ENCODE data around the gene GSTM4.

DNA sequence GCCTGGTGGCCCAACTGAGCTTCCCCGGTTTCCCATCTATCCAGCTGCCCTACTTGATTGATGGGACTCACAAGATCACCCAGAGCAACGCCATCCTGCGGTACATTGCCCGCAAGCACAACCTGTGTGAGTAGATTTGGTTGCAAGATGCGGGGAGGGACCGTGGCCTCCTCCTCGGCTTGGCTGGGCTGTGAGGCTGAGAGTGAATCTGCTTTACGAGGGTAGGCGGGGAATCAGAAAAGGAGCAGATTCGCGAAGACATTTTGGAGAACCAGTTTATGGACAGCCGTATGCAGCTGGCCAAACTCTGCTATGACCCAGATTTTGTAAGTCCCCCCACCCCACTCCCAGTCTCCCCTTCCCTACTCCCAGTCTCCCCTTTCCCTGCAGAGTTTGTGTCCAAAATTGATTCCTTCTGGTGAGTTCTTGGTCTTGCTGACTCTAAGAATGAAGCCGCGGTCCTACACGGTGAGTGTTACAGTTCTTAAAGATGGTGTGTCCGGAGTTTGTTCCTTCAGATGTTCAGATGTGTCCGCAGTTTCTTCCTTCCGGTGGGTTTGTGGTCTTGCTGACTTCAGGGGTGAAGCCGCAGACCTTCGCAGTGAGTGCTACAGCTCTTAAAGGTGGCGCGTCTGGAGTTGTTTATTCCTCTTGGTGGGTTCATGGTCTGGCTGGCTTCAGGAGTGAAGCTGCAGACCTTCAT lies 13.5 kb downstream of the GSTM4 start:
- TF ChIP-seq EP300 (IDR thresholded peaks at IDR 0.05) = no peak
- TF ChIP-seq, protein P1, sequence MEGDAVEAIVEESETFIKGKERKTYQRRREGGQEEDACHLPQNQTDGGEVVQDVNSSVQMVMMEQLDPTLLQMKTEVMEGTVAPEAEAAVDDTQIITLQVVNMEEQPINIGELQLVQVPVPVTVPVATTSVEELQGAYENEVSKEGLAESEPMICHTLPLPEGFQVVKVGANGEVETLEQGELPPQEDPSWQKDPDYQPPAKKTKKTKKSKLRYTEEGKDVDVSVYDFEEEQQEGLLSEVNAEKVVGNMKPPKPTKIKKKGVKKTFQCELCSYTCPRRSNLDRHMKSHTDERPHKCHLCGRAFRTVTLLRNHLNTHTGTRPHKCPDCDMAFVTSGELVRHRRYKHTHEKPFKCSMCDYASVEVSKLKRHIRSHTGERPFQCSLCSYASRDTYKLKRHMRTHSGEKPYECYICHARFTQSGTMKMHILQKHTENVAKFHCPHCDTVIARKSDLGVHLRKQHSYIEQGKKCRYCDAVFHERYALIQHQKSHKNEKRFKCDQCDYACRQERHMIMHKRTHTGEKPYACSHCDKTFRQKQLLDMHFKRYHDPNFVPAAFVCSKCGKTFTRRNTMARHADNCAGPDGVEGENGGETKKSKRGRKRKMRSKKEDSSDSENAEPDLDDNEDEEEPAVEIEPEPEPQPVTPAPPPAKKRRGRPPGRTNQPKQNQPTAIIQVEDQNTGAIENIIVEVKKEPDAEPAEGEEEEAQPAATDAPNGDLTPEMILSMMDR (IDR thresholded peaks at IDR 0.05) = no peak
- TF ChIP-seq POLR2A (IDR thresholded peaks at IDR 0.05; ENCODE audit: low read depth) = no peak
